HG03457 (cell line): ENCODE results near the gene MESD.

Experiments used
- ATAC-seq: cut with Tn5 transposase; IDR thresholded peaks from one replicate; pipeline ENCODE4 v1.9.1; 2021; ENCODE audit warnings: moderate number of reproducible peaks; ENCODE audit not compliant: unreplicated experiment

The MESD gene

GRCh38 chr15:80992006-80992405 lies 2.4 kb upstream of the MESD start:
- no peak for ATAC-seq

DNA sequence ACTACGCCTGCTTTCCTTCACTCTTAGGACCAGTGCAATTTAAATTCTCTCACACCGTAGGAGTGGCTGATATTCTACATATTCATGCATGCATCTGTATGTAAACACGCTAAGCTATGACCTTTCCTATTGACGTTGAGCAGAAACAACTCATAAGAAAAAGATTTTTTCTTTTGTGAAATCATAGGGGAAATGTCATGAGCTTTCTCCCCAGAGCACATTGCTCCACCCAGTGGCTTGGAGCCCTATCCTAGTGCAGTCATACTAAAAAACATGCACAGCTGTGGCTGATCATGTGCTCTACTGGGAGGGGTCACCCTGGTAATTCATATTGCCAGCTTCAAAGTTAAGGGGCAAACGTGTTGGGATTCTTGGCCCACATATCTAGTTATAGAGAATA lies 1.8 kb upstream of the MESD start:
- ATAC-seq = no peak

DNA sequence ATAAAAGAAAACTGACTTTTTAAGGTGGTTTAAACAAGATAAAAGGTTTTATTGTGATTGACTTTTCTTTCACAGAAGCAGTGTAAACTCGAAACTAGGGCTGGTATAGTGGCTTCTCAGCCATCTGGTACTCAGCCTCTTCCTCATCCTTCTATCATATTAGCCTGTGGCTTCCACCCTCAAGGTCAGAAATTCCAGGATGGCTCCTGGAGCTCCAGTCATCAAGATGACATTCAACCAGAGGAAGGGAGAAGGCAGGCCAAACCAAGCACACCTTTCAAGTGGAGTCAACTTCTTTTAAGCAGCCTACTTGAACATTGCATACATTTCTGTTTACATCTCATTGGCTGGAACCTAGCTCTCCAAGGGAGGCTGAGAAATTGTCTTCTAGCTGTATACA lies 1.3 kb upstream of the MESD start:
- no peak for ATAC-seq

DNA sequence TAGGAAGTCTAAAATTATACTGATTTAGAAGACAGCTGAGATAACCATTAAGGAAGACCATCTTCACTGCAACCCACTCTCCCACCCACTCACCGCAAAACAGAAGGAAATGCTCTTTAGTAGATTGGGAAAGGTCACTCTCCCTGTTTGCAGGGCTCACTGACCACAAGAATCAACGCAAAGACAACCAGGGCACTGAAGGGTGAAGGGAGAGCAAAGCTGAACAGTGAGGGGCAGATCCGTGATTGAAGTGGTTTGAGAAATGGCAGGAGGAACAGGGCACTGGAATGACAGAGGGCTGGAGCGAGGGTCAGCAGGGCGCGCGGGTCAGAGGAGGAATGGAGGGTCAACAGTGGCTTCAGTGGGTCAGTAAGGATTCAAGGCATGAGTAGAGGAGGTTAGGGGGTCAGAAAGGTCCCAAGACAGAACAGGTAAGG lies 520 bp downstream of the MESD start:
- ATAC-seq = peak; percentile 2

DNA sequence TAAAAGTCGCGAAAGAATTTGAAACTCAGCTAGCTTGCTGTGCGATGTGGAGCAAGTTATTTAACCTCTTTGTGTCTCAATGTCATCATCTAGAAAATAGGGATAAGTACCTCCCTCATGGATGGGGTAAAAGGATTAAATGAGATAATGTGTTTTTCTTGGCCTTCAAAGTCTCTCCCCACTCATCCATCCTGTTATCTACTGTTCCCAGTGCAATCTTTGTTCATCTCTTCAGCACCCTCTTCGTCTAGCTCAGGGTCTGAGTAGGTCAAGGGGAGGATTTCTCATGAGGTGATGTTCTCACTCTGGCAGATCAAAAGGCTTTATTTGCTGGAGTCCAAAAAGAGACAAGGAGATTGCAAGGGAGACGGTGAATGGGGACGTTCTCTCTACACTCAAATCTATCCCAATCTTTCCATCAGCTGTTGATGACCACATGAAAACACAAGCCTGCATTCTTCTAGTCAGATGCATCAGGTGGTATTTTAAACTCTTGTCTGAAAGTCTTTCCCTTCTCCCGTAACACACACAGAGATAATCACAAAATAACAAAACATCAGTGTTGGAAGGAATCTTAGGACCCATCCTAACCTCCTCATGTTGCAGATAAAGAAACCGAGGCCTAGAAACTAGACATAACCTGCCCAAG lies 1.3 kb downstream of the MESD start:
- ATAC-seq = no peak

DNA sequence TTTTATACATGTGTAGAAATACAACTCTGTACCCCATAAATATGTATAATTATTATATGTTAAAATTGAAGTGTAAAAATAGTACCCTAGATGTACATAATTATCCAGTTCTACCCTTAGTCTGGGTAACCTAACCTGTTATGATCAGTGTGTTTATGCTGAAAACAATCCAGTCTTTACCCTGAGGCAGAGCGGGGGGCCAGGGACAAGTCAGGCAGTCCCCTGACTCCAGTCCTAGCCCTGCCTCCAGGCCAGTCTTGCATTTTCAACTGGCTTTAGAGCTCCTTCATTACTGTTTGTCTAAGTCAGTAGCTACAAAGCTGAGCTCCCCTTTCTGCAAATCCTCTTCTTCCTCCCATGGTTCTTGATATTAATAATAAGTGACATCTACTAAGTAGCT lies 3.1 kb downstream of the MESD start:
- no peak for ATAC-seq

- ATAC-seq = no peak
These were observed 3.6 kb downstream of the MESD start for GRCh38 chr15:80985981-80986380.

DNA sequence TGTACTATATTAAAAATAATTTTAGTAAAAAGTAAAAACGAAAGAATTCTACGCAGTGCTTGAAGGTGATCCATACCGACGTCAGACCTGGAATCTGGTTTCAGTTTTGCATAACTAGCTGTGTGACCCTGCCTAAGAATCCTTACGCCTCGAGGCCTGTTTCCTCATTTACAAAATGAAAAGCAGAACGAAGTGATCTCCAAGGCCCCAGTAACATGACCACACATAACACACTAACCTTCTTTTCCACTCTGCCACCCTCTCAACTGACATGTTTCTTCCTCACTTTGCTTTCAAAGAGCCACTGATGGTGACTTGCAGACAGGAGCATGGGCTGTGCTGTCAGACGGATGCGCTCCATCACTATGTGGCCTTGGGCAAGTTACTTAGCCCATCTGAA lies 4.8 kb downstream of the MESD start:
- no peak for ATAC-seq

GRCh38 chr15:80982839-80983238 lies 6.8 kb downstream of the MESD start:
- no peak for ATAC-seq

DNA sequence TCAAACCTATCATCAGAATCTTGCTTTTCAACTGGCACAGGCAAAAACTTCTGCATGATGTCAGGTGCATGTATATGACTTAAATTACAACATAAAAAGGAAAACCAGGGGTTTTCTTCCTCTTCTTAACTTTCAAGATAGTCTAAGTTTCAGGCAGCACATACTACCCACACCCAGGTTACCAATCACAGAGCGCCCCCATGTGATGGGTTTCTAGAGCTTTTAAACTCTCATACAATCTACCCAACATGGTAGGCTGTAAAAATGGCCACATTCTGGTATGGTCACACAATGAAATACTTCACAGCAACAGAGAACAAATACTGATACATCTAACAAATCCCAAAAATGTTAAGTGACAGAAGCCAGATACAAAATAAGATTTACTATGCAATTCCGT lies 7.4 kb downstream of the MESD start:
- ATAC-seq = no peak

DNA sequence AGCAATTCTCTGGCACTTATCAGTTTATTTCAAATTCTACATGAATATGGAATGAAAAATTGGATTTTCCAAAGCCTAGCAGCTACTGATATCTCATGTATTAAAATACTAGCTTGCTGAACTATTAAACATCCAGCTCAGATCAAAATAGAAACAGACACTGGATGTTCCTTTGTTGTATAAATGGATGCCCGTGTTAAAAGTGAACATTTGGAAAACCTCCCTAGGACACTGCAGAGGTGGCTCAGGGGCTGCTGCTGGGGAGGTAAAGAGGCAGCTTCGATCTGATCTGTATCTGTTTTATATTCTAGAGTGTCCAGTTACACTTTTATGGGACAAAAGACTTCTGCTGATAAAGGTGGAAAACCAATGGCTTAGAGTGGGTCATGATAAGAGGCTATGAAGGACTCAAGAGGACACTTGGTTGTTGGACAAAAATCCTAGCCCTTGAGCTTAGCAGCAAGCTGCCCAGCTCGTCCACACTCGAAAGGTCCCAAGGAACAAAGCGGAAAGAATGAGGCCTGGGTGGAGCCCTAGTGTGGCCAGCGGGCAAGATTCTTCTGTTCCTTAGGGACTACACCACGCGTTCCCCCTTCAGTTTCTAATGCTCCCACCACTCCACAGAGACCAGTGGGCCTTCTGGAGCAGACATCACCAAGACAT lies 9.9 kb downstream of the MESD start:
- ATAC-seq = no peak

- no peak for ATAC-seq
These were observed 10.8 kb downstream of the MESD start for GRCh38 chr15:80978685-80979329.

GRCh38 chr15:80977627-80978036 lies 12.0 kb downstream of the MESD start:
- ATAC-seq = no peak

DNA sequence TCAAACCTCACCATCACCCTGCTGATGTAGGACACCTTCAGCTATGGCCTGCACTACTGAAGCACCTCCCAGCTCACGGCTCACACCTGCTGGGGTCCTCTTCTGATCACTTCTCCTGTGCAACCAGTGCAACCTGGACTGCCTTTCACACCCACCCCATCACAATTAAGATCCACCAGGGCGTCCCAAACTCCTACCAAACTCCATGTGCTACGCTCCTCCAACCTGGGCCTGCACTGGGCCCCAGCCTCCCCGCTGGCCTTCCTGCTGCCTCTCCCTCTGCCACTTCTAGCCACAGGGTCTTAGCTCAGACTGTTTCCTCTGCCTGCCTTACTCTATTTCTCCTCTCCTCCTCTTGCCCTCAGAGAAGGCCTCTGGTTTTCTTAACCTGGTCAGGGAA lies 12.8 kb downstream of the MESD start:
- ATAC-seq = no peak

GRCh38 chr15:80974914-80975313 lies 14.7 kb downstream of the MESD start:
- ATAC-seq = no peak

DNA sequence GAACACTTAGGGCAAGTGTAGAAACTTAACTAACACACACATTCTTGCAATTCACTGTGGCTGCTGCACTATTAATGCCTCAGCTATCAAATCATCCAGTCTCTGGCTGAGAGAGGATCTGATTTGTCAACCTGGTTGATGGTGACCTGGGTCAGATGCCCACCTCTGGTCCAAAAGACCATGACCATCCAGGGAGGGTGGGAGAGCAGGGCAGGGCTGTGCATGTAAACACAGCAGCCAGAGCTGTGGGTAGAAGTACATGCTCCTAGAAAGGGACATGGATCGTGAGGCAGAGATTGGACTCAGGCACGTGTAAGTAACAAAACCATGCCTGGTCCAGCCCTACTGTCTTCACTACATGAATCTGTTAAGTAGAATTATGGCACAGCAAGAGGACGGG lies 17.3 kb downstream of the MESD start:
- ATAC-seq = no peak

- no peak for ATAC-seq
These were observed 18.5 kb downstream of the MESD start for GRCh38 chr15:80971143-80971542.

DNA sequence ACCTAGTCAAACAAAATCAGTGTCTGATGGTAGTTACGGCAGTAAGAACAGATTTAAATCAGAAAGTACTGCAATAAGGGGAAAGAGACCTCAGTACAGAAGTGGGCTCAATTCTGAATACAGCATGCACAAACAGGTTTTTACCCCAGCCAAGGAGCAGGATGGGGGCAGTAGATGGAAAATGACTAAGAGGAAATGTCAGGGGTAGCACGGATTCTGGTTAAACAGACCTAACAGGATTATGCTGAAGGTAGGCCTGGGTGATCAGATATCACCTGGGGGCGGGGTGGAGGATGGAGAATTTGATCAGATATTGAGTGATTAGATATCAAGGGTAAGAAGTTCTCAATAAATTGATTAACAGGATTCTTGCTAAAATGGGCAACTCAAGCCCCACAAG lies 19.0 kb downstream of the MESD start:
- ATAC-seq = no peak

- no peak for ATAC-seq
These were observed 19.5 kb downstream of the MESD start for GRCh38 chr15:80970018-80970657.

GRCh38 chr15:80969316-80969715 lies 20.3 kb downstream of the MESD start:
- no peak for ATAC-seq

DNA sequence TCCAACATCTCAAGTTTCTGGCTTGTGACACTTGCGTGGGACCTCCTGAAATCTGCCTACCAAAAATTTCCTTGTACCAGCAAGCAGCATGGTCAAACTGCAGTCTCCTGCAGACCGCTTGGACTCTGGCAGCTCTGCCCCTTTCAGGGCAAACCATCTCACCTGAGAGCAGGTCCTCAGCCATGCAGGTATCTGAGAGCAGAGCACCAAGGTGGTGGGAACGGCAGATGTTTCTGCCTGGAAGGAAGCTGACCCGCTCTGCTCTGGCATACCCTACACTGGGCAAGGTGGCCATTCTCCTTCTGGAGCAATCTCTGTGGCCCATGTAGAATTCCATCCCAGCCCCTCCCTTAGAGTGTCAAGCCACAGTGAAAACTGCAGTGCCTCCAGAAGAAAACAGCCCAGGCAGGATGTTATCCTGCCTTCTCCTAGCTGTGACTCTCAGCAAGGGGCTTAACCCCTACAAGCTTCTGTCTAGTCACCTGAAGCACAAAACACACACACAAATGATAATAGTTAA lies 21.6 kb downstream of the MESD start:
- no peak for ATAC-seq

GRCh38 chr15:80967451-80967850 lies 22.2 kb downstream of the MESD start:
- no peak for ATAC-seq
